HepG2 (cell line): ENCODE results near the gene RAI14.

ENCODE experiments used
- ARID4A ChIP-seq: sonication (generic); formaldehyde crosslinking; IDR thresholded peaks from 2 replicates; pipeline ENCODE4 v1.5.0; 2020; ENCODE audit warnings: mild to moderate bottlenecking, missing genetic modification reagents, borderline replicate concordance
- ASH2L ChIP-seq: fragments of 300-600, 200-600 bp; sonication (generic); IDR thresholded peaks from 2 replicates; pipeline ENCODE4 v1.7.0; 2017; ENCODE audit warnings: low read depth, mild to moderate bottlenecking, moderate library complexity, mixed read lengths, low read length; ENCODE audit not compliant: insufficient read length
- CBFB ChIP-seq: sonication (generic); formaldehyde crosslinking; IDR thresholded peaks from 2 replicates; pipeline ENCODE4 v1.4.0; 2020; ENCODE audit warnings: missing genetic modification reagents
- CBX5 ChIP-seq: sonication (generic); formaldehyde crosslinking; IDR thresholded peaks from 2 replicates; pipeline ENCODE4 v1.4.0; 2020; ENCODE audit warnings: missing genetic modification reagents, borderline replicate concordance
- EED ChIP-seq: sonication (generic); formaldehyde crosslinking; IDR thresholded peaks from 2 replicates; pipeline ENCODE4 v1.5.0; 2020; ENCODE audit warnings: mild to moderate bottlenecking, missing genetic modification reagents
- KLF9 ChIP-seq: IDR thresholded peaks from 2 replicates; pipeline ENCODE4 v1.6.1; 2016; ENCODE audit warnings: low read depth
- NBN ChIP-seq: fragments of 450-650 bp; conservative IDR thresholded peaks from 2 replicates; pipeline ENCODE4 v1.6.1; 2017
- NFE2L2 ChIP-seq: fragments of 150-350 bp; IDR thresholded peaks from 2 replicates; pipeline ENCODE4 v1.6.1; 2014; ENCODE audit warnings: low read length
- SRF ChIP-seq: IDR thresholded peaks from 2 replicates; pipeline ENCODE4 v1.6.1; 2011; ENCODE audit warnings: mild to moderate bottlenecking, low read depth, low read length, moderate library complexity
- ZNF761 ChIP-seq: sonication (generic); formaldehyde crosslinking; conservative IDR thresholded peaks from 2 replicates; pipeline ENCODE4 v1.4.0; 2020; ENCODE audit warnings: mild to moderate bottlenecking, missing genetic modification reagents

- TF ChIP-seq ARID4A (CRISPR knock-in tag), result no peak
- TF ChIP-seq NBN, result no peak
- TF ChIP-seq NFE2L2, result no peak
- no peak for TF ChIP-seq ASH2L
- TF ChIP-seq KLF9 (CRISPR knock-in tag), result no peak
- no peak for TF ChIP-seq SRF
- TF ChIP-seq CBX5, result no peak
- no peak for TF ChIP-seq CBFB
- TF ChIP-seq ZNF761 (CRISPR knock-in tag), result no peak
- no peak for TF ChIP-seq EED
Measured at GRCh38 chr5:34680896-34681295, 24.8 kb downstream of the RAI14 start.
